Measurements from ENCODE around the gene CAMK2A. TPM values are rescaled to one million over a fixed set of nuclear protein-coding genes. Genes with fewer than 3 reads are reported as not detected.

The CAMK2A gene
- total RNA-seq, 4 donors from 2014 or later: not detected

DNA sequence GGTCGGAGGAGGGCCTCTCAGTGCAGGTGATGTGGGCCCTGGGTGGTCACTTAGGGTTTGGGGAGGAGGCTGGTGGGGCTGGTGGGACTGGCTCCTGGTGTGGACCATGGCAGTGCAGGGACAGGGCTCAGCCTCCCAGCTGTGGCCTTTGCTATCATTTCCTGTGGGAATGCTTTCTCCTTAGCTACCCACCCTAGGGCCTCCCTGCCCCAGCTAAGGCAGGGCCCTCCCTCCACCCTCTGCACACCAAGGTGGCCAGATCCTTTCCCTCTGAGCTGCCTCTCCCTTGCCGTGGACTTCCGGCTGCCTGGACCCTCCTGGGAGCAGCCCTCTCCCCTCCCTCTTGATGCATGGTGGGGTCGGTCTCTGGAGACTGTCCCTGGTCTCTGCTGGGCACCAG is 35.9 kb upstream of the CAMK2A start:
- 78 to 88% methylated on average over 4 of the region's 4 CpGs for WGBS, 2 donors
- TF ChIP-seq, protein P1, sequence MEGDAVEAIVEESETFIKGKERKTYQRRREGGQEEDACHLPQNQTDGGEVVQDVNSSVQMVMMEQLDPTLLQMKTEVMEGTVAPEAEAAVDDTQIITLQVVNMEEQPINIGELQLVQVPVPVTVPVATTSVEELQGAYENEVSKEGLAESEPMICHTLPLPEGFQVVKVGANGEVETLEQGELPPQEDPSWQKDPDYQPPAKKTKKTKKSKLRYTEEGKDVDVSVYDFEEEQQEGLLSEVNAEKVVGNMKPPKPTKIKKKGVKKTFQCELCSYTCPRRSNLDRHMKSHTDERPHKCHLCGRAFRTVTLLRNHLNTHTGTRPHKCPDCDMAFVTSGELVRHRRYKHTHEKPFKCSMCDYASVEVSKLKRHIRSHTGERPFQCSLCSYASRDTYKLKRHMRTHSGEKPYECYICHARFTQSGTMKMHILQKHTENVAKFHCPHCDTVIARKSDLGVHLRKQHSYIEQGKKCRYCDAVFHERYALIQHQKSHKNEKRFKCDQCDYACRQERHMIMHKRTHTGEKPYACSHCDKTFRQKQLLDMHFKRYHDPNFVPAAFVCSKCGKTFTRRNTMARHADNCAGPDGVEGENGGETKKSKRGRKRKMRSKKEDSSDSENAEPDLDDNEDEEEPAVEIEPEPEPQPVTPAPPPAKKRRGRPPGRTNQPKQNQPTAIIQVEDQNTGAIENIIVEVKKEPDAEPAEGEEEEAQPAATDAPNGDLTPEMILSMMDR (IDR thresholded peaks at IDR 0.05): no peak
- TF ChIP-seq POLR2A (IDR thresholded peaks at IDR 0.05): no peak
- intact Hi-C loops (cut with DNase I): no loop called here
- Histone ChIP-seq H3K4me1 (peaks cover 0 to under 1% of the 10 kb centered on the region in 2 donors), H3K27ac (no peak overlapping the region), H3K4me3 (replicated peaks in 1 of 3) (no peak overlapping the region), H3K36me3 (no peaks in the 10 kb centered on the region), H3K27me3 (no peaks in the 10 kb centered on the region), H3K9me3 (no peaks in the 10 kb centered on the region)
- no peak for DNase-seq

DNA sequence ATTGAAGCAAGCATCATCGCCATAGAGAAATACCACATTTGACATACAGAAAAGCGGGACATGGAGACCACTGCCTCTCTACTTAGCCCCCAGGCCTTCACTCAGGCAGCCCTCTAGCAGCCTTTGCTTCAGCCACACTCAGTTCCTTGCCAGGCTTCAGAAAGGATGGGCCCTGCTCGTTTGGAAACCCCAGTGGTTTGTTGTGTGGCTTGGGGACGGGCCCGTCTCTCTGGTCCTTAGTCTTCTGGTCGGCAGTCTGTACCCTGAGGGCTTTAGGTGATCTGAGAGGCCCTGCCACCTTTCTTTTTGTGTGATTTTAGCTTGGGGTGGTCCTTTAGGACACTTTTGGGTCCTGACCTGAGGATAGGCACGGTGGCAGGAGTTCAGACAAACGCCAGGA is 34.2 kb upstream of the CAMK2A start:
- Histone ChIP-seq H3K27ac (no peak overlapping the region), H3K36me3 (no peaks in the 10 kb centered on the region), H3K27me3 (no peaks in the 10 kb centered on the region), H3K9me3 (no peaks in the 10 kb centered on the region), H3K4me3 (replicated peaks in 1 of 3) (no peak overlapping the region), H3K4me1 (peaks cover 5 to 8% of the 10 kb centered on the region in 2 donors)
- no peak for DNase-seq
- WGBS, 2 donors: 72 to 89% methylated on average over 8 of the region's 8 CpGs
- intact Hi-C loops (cut with DNase I): no loop called here
- TF ChIP-seq, protein P1 (IDR thresholded peaks at IDR 0.05): no peak
- TF ChIP-seq POLR2A (IDR thresholded peaks at IDR 0.05): no peak

DNA sequence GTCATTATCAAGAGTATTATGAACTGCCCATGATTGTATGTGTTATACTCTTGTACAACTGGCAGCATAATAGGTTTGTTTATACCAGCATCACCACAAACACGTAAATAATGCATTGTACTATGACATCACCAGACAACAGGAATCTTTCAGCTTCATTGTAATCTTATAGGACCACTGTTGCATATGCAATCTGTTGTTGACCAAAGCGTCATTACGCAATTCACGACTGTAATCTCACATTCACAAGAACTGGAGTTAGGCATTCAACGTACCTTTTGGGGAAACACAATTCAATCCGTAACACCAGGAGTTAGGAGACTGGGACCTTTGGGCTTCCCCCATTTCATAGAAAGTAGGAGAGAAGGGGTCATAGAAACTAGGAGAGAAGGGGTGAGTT is 33.5 kb upstream of the CAMK2A start:
- intact Hi-C loops (cut with DNase I): no loop called here
- TF ChIP-seq, protein P1 (IDR thresholded peaks at IDR 0.05): no peak
- TF ChIP-seq POLR2A (IDR thresholded peaks at IDR 0.05): no peak
- no peaks in the 10 kb centered on the region for H3K27me3 ChIP-seq
- no peak overlapping the region for H3K27ac ChIP-seq
- peaks cover 5 to 8% of the 10 kb centered on the region in 2 donors for H3K4me1 ChIP-seq
- no peaks in the 10 kb centered on the region for H3K36me3 ChIP-seq
- no peaks in the 10 kb centered on the region for H3K9me3 ChIP-seq
- 91 to 94% methylated on average over 6 of the region's 6 CpGs for WGBS, 2 donors
- DNase-seq: no peak
- no peak overlapping the region for H3K4me3 ChIP-seq (replicated peaks in 1 of 3)

- no peak for TF ChIP-seq POLR2A (IDR thresholded peaks at IDR 0.05)
- TF ChIP-seq, protein P1 (IDR thresholded peaks at IDR 0.05): no peak
Observed at GRCh38 chr5:150322202-150322601, 32.6 kb upstream of the CAMK2A start.

DNA sequence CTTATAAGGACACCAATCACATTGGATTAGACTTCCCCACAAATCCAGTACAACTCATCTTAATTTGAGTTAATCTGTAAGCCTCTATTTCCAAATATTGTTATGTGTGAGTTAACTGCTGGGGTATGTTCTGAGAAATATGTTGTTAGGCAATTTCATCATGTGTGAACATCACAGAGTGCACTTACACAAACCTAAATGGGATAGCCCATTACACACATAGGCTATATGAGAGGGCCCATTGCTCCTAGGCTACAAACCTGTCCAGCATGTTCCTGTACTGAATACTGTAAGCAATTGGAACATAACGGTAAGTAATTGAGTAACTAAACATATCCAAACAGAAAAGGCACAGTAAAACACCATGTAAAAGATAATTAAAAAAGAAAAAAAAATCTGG is 32.2 kb upstream of the CAMK2A start:
- no peak for TF ChIP-seq POLR2A (IDR thresholded peaks at IDR 0.05)
- TF ChIP-seq, protein P1 (IDR thresholded peaks at IDR 0.05): no peak
- intact Hi-C loops (cut with DNase I): no loop called here
- no peak overlapping the region for H3K4me3 ChIP-seq (replicated peaks in 1 of 3)
- H3K4me1 ChIP-seq: peaks cover 5 to 8% of the 10 kb centered on the region in 2 donors
- 98% methylated on average over 1 of the region's 1 CpG for WGBS, 2 donors
- no peaks in the 10 kb centered on the region for H3K36me3 ChIP-seq
- no peak for DNase-seq
- H3K9me3 ChIP-seq: no peaks in the 10 kb centered on the region
- H3K27me3 ChIP-seq: no peaks in the 10 kb centered on the region
- H3K27ac ChIP-seq: no peak overlapping the region

More at GRCh38 chr5:150322202-150322601, 32.6 kb upstream of the CAMK2A start:
- no peak overlapping the region for H3K27ac ChIP-seq
- intact Hi-C loops (cut with DNase I): no loop called here
- no peak overlapping the region for H3K4me3 ChIP-seq (replicated peaks in 1 of 3)
- H3K4me1 ChIP-seq: peaks cover 5 to 8% of the 10 kb centered on the region in 2 donors
- no peaks in the 10 kb centered on the region for H3K9me3 ChIP-seq
- no peaks in the 10 kb centered on the region for H3K36me3 ChIP-seq
- no peaks in the 10 kb centered on the region for H3K27me3 ChIP-seq
- no peak for DNase-seq
